ENCODE data around the gene RERG.

Gene RERG

DNA sequence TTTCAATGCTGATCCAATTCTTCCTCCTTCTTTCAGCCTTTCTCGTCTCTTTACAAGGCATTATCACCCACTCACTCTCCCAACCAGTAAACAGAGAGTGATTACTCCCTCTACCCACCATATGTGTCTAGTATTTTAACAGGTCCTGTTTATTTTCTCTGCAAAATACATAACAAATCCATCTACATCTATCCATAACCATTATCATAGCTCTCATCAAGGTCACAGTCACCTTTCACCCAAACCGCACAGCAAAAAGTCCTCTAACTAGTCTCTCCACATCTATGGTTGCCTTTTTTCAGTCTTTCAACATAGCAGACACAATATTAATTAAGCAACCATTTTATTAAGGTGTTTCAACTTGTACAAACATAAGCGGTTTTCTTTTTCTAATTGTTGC lies 21.9 kb upstream of the RERG start:
- POLR2A ChIA-PET = no interaction called here
- Histone ChIP-seq H3K36me3 (ENCODE audit: control insufficient read depth in 2 of 2, insufficient read depth in 1 of 2, low read length in 2 of 2) (no peaks in the 10 kb centered on the region), H3K27ac (ENCODE audit: extremely low read depth, low read depth, low read length) (no peak overlapping the region), H3K4me1 (ENCODE audit: control insufficient read depth, insufficient read depth, low read length) (no peaks in the 10 kb centered on the region; the same call in 1 of the 2 replicates), H3K9me3 (ENCODE audit: control insufficient read depth, insufficient read depth, low read depth, low read length) (no peaks in the 10 kb centered on the region), H3K4me3 (ENCODE audit: low read depth, low read length) (no peak overlapping the region)
- TF ChIP-seq ZNF747 (tag by site-specific recombination; IDR thresholded peaks at IDR 0.05) (no peak), IKZF3 (tag by site-specific recombination; IDR thresholded peaks at IDR 0.05) (no peak), ZNF423 (tag by site-specific recombination; IDR thresholded peaks at IDR 0.05) (no peak), ZNF132 (tag by site-specific recombination; IDR thresholded peaks at IDR 0.05; ENCODE audit: borderline replicate concordance) (no peak), ELK4 (IDR thresholded peaks at IDR 0.05; ENCODE audit: borderline replicate concordance, low read depth, low read length) (no peak), ZFP37 (tag by site-specific recombination; IDR thresholded peaks at IDR 0.05) (no peak), REST (tag by site-specific recombination; IDR thresholded peaks at IDR 0.05) (no peak), ZNF155 (tag by site-specific recombination; IDR thresholded peaks at IDR 0.05) (no peak)
- TF ChIP-seq, protein P1, sequence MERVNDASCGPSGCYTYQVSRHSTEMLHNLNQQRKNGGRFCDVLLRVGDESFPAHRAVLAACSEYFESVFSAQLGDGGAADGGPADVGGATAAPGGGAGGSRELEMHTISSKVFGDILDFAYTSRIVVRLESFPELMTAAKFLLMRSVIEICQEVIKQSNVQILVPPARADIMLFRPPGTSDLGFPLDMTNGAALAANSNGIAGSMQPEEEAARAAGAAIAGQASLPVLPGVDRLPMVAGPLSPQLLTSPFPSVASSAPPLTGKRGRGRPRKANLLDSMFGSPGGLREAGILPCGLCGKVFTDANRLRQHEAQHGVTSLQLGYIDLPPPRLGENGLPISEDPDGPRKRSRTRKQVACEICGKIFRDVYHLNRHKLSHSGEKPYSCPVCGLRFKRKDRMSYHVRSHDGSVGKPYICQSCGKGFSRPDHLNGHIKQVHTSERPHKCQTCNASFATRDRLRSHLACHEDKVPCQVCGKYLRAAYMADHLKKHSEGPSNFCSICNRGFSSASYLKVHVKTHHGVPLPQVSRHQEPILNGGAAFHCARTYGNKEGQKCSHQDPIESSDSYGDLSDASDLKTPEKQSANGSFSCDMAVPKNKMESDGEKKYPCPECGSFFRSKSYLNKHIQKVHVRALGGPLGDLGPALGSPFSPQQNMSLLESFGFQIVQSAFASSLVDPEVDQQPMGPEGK (tag by site-specific recombination; IDR thresholded peaks at IDR 0.05) = no peak
- CTCF ChIA-PET = interaction anchor here (1.1 kb wide), 1 partner anchor 8 kb away, joined by 3 read pairs; no protein-coding TSS in a partner anchor

DNA sequence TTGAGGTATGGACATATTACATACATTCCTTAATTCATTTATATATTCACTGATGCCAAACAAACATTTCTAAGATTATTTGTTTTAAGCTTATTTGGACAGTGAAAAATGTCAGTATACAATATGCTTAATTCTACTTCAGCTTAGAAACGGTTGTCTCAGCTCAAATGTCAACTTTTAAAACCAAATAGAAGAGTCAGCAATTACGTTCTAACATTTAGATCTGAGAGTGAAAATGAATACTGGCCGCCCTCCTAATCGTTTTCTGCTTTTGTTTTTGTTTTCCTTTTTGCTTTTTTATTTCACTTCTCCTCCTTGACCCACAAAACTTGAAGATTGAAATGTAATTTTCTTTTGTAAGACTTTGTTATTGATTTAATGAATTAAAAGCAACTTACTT lies 19.7 kb upstream of the RERG start:
- POLR2A ChIA-PET = no interaction called here
- no peaks in the 10 kb centered on the region for H3K9me3 ChIP-seq (ENCODE audit: control insufficient read depth, insufficient read depth, low read depth, low read length)
- CTCF ChIA-PET = interaction anchor here (0.7 kb wide), 1 partner anchor 22 kb away, joined by 4 read pairs; no protein-coding TSS in a partner anchor
- no peak overlapping the region for H3K4me3 ChIP-seq (ENCODE audit: low read depth, low read length)
- H3K4me1 ChIP-seq (ENCODE audit: control insufficient read depth, insufficient read depth, low read length) = no peaks in the 10 kb centered on the region; the same call in 1 of the 2 replicates
- no peak overlapping the region for H3K27ac ChIP-seq (ENCODE audit: extremely low read depth, low read depth, low read length)
- H3K36me3 ChIP-seq (ENCODE audit: control insufficient read depth in 2 of 2, insufficient read depth in 1 of 2, low read length in 2 of 2) = no peaks in the 10 kb centered on the region
- TF ChIP-seq YY2 (tag by site-specific recombination; IDR thresholded peaks at IDR 0.05) = no peak
- no peak for TF ChIP-seq ZFP37 (tag by site-specific recombination; IDR thresholded peaks at IDR 0.05)
- TF ChIP-seq, protein P2, sequence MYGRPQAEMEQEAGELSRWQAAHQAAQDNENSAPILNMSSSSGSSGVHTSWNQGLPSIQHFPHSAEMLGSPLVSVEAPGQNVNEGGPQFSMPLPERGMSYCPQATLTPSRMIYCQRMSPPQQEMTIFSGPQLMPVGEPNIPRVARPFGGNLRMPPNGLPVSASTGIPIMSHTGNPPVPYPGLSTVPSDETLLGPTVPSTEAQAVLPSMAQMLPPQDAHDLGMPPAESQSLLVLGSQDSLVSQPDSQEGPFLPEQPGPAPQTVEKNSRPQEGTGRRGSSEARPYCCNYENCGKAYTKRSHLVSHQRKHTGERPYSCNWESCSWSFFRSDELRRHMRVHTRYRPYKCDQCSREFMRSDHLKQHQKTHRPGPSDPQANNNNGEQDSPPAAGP (tag by site-specific recombination; IDR thresholded peaks at IDR 0.05) = no peak
- no peak for TF ChIP-seq ZIC2 (tag by site-specific recombination; IDR thresholded peaks at IDR 0.05)
- no peak for TF ChIP-seq ZBTB8A (tag by site-specific recombination; IDR thresholded peaks at IDR 0.05)
- TF ChIP-seq KLF10 (tag by site-specific recombination; IDR thresholded peaks at IDR 0.05) = no peak
- TF ChIP-seq, protein P3, sequence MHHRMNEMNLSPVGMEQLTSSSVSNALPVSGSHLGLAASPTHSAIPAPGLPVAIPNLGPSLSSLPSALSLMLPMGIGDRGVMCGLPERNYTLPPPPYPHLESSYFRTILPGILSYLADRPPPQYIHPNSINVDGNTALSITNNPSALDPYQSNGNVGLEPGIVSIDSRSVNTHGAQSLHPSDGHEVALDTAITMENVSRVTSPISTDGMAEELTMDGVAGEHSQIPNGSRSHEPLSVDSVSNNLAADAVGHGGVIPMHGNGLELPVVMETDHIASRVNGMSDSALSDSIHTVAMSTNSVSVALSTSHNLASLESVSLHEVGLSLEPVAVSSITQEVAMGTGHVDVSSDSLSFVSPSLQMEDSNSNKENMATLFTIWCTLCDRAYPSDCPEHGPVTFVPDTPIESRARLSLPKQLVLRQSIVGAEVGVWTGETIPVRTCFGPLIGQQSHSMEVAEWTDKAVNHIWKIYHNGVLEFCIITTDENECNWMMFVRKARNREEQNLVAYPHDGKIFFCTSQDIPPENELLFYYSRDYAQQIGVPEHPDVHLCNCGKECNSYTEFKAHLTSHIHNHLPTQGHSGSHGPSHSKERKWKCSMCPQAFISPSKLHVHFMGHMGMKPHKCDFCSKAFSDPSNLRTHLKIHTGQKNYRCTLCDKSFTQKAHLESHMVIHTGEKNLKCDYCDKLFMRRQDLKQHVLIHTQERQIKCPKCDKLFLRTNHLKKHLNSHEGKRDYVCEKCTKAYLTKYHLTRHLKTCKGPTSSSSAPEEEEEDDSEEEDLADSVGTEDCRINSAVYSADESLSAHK (tag by site-specific recombination; IDR thresholded peaks at IDR 0.05) = no peak
- no peak for TF ChIP-seq ZNF692 (tag by site-specific recombination; IDR thresholded peaks at IDR 0.05)
- no peak for TF ChIP-seq ZNF24 (tag by site-specific recombination; IDR thresholded peaks at IDR 0.05)
- TF ChIP-seq ZSCAN16 (tag by site-specific recombination; IDR thresholded peaks at IDR 0.05) = no peak
- TF ChIP-seq, protein P4, sequence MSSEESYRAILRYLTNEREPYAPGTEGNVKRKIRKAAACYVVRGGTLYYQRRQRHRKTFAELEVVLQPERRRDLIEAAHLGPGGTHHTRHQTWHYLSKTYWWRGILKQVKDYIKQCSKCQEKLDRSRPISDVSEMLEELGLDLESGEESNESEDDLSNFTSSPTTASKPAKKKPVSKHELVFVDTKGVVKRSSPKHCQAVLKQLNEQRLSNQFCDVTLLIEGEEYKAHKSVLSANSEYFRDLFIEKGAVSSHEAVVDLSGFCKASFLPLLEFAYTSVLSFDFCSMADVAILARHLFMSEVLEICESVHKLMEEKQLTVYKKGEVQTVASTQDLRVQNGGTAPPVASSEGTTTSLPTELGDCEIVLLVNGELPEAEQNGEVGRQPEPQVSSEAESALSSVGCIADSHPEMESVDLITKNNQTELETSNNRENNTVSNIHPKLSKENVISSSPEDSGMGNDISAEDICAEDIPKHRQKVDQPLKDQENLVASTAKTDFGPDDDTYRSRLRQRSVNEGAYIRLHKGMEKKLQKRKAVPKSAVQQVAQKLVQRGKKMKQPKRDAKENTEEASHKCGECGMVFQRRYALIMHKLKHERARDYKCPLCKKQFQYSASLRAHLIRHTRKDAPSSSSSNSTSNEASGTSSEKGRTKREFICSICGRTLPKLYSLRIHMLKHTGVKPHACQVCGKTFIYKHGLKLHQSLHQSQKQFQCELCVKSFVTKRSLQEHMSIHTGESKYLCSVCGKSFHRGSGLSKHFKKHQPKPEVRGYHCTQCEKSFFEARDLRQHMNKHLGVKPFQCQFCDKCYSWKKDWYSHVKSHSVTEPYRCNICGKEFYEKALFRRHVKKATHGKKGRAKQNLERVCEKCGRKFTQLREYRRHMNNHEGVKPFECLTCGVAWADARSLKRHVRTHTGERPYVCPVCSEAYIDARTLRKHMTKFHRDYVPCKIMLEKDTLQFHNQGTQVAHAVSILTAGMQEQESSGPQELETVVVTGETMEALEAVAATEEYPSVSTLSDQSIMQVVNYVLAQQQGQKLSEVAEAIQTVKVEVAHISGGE (tag by site-specific recombination; conservative IDR thresholded peaks at IDR 0.05; ENCODE audit: low read depth) = no peak
- no peak for TF ChIP-seq ZNF837 (tag by site-specific recombination; IDR thresholded peaks at IDR 0.05)

All from HEK293 (cell line).